ENCODE measurements around the gene ZNF385A.
"Not testable (repeated sequence)": the region's sequence is repeated elsewhere in the genome, so short reads cannot be mapped to it uniquely, and the experiment has no call there.

ZNF385A gene

DNA sequence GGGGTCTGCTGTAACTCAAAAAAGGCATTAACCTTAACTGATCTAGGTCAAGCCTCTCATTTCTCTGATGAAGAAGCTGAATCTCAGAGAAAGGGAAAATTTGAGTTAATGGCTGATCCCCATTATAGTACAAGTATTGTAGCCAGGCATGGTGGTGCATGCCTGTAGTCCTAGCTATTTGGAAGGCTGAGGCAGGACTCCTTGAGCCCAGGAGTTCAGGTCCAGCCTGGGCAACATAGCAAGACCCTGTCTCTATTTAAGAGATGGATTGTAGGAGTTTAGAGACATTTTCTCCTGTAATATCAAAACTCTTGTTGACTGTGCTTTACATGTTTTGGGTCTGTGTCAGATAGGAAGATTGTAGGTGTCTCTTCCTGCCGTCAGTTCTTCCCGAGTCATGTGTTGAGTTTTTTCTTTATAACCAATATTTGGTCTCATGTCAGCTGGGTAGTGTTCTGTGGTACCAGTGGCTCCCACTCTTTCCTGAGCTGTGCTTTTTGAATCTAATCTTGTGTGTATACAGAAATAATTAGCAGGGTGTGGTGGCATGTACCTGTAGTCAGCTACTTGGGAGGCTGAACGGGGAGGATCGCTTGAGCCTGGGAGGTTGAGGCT lies 51.0 kb downstream of the ZNF385A start:
- H3K9me3 Mint-ChIP-seq: no peaks in the 10 kb centered on the region
- H3K4me1 Mint-ChIP-seq: peaks cover 16 to 50% of the 10 kb centered on the region in 2 donors
- H3K36me3 Mint-ChIP-seq: peaks cover 4 to 7% of the 10 kb centered on the region in 2 donors
- no peak overlapping the region for H3K4me3 Mint-ChIP-seq
- no peaks in the 10 kb centered on the region for H3K27me3 Mint-ChIP-seq
- DNase-seq: no peak
- no peak overlapping the region for H3K27ac Mint-ChIP-seq
- ATAC-seq (replicated peaks): no peak

DNA sequence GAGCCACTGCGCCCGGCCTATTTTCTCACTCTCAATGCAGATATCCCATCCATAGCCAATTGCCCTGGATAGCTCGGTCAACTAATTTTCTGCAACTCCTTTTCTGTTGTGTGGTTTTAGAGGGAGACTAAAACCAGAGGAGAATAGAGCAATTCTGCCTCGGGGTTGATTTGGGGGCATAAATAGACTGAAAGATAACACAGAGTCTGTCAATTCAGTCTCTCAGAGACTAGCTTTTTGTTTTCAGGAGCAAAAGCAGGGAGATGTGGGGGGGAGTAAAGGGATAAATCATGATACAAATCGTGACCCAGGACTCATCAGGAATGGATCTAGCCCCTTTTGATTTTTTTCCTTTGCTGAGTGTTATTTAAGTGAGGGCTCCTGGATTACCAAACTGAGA lies 53.1 kb downstream of the ZNF385A start:
- Mint-ChIP-seq H3K27ac (no peak overlapping the region), H3K27me3 (no peaks in the 10 kb centered on the region), H3K4me1 (peaks cover 15 to 51% of the 10 kb centered on the region in 2 donors), H3K9me3 (no peaks in the 10 kb centered on the region), H3K36me3 (peaks cover 4 to 6% of the 10 kb centered on the region in 2 donors), H3K4me3 (no peak overlapping the region)
- DNase-seq (no peak), ATAC-seq (replicated peaks) (no peak)

DNA sequence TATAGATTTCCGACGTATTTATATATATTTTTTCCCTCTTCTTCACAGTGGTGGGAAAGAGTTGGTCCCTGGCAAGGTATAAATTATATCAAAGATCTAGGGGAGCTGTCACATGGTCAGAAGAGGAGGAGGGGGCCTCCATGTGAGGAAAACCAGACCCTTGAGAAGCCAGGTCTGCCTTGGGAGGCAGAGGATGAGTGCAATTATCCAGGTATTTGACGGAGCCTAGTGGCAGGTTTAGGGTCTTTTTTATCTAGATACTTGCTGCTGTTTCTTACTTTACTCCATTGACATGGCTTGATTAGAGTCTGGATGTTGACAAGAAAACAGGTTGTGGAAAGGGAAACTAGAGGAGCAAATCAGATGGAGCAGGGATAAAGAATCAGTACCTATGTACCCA lies 54.1 kb downstream of the ZNF385A start:
- peaks cover 14 to 49% of the 10 kb centered on the region in 2 donors for H3K4me1 Mint-ChIP-seq
- DNase-seq: no peak
- no peak overlapping the region for H3K4me3 Mint-ChIP-seq

DNA sequence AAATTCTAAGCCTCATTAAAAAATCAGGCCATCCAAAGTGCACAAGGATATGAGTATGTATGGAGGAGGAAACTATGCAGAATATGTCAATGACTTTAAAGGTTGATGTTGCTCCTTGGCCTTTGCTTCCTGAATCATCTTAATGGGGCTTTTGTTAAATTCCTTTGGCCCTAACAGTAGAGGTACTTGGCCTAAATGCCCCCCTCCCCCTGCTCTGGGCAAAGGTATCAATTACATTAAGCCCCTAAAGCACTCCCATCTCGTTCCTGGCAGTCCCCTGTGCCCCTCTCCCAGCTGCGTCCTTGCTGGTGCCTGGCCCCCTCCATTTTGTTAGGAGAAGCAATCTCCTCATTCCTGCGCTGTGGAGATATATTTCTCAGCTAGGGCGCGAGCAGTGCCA lies 54.8 kb downstream of the ZNF385A start:
- Mint-ChIP-seq H3K4me3 (no peak overlapping the region), H3K4me1 (peaks cover 19 to 48% of the 10 kb centered on the region in 2 donors), H3K9me3 (no peaks in the 10 kb centered on the region), H3K27ac (no peak overlapping the region), H3K27me3 (no peaks in the 10 kb centered on the region), H3K36me3 (peaks cover 8 to 10% of the 10 kb centered on the region in 2 donors)
- no peak for DNase-seq
- ATAC-seq (replicated peaks): no peak

More for the DNA sequence above, 54.1 kb downstream of the ZNF385A start:
- no peak for ATAC-seq (replicated peaks)
- Mint-ChIP-seq H3K27ac (peak overlapping the region; percentile 81), H3K9me3 (no peaks in the 10 kb centered on the region), H3K36me3 (peaks cover 4 to 6% of the 10 kb centered on the region in 2 donors), H3K27me3 (no peaks in the 10 kb centered on the region)

DNA sequence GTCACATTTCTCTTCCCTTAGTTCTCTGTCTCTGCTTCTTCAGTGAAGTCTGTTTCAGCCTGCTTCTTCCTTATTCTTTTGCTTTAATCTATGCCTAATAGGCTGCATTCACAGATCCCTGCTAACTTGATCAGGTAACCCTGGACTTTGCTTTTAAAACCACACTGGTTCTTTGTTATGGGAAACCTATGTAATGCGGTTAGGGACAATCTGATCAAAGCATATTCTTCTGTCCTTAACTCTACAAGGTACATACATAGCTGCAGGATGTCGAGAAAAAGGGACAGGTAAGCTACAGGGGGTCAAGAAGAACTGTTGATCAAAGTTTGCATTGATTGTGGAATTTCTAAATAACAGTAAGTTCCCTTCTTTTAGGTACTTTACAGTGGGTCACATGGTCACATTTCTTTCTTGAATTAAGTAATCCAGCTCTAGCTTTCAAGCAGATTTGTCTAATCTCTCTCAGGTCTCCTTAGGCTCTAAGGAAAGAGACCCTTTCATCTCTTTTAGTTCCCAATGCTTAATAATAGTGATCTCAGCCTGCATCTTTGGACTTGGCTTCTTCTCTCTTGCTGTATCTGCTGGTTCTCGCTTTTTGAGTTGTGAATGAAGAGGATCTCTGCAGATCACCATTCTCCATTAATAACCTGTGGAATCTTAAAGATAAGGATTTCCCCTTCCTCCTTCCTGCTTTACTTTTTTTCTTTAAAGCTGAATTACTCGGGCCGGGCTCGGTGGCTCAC lies 55.8 kb downstream of the ZNF385A start:
- DNase-seq (no peak), ATAC-seq (replicated peaks) (no peak)
- no peak overlapping the region for H3K4me3 Mint-ChIP-seq
- no peaks in the 10 kb centered on the region for H3K9me3 Mint-ChIP-seq
- no peaks in the 10 kb centered on the region for H3K27me3 Mint-ChIP-seq
- H3K27ac Mint-ChIP-seq: no peak overlapping the region
- H3K36me3 Mint-ChIP-seq: peaks cover 8 to 10% of the 10 kb centered on the region in 2 donors
- peaks cover 22 to 49% of the 10 kb centered on the region in 2 donors for H3K4me1 Mint-ChIP-seq

DNA sequence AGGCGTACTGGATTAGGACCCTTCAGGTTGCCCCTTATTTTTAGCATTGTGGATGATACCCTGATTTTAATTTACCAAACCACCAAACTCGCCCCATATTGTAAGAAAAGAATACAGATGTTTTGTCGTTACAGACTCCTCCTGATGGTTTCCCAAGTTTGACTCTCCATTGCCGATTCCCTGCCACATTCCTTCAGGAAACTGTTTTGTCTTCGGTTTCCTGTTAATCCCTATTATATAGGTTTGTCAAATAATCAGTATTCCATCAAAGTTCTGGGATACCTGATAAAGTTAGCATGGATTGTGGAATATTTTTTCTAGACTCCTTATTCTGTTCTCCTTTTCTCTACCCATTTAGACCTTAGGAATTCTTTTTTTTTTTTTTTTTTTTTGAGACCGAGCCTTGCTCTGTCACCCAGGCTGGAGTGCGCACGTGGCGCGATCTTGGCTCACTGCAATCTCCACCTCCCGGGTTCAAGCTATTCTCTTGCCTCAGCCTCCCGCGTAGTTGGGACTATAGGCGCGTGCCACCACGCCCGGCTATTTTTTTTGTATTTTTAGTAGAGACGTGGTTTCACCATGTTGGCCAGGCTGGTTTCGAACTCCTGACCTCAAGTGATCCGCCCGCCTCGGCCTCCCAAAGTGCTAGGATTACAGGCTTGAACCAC lies 59.0 kb downstream of the ZNF385A start:
- Mint-ChIP-seq H3K4me3 (peak overlapping the region; percentile 93 to 98), H3K4me1 (peaks cover 19 to 44% of the 10 kb centered on the region in 2 donors), H3K27ac (peak overlapping the region; percentile 97)
- H3K36me3 Mint-ChIP-seq; H3K27me3 Mint-ChIP-seq; ATAC-seq (replicated peaks); DNase-seq; H3K9me3 Mint-ChIP-seq: not testable (repeated sequence)

DNA sequence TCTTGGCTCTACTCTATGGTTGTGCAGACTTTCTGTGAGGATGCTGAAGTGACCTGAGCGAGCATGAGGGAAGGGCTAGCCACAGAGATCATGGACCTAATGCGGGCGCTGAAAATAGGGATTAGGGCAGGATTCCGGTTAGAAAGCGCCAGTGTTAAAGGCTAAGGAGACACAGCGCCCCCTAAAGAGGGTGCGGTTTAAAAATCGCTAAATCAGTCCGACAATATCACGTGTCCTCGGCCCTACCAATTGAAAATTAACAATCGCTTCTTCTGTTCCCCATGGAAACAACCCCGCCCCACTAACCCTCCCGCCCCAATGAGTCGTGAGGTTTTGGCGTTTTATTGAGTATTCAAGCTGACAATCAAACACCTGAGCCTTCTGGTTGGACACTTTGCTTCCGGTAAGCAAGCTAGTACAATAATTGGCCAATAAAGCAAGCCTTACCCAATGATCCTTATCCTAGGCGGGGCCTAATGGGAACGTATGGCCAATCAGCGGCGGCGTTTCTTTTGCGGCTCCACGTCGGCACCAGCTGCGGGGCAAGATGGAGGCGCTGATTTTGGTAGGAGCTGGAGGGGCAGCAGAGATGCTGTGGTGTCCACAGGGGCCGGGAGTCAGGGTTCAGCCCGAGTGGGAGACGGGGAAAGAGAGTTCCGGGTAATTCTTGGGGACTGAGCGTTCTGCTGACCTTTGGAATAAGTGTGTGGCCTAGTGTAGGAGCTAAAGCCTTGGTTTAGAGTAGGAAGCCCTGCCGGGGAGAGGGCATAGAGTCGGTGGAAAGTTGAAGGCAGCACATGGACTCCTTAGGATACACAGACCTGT lies 59.7 kb downstream of the ZNF385A start, which contains the start of gene COPZ1:
COPZ1 (plus strand) TSS at position 515 of the 825 bp plus-strand sequence; CDS start at position 548, 33 bp downstream.
- H3K27me3 Mint-ChIP-seq: no peaks in the 10 kb centered on the region
- DNase-seq (peak; percentile 92), ATAC-seq (replicated peaks) (peak; percentile 97 to 98)
- H3K27ac Mint-ChIP-seq: peak within 1 kb of the TSS; percentile 97
- no peaks in the 10 kb centered on the region for H3K9me3 Mint-ChIP-seq
- H3K4me1 Mint-ChIP-seq: peaks cover 13 to 37% of the 10 kb centered on the region in 2 donors
- H3K36me3 Mint-ChIP-seq: peaks cover 4 to 7% of the 10 kb centered on the region in 2 donors
- peak within 1 kb of the TSS; percentile 93 to 98 for H3K4me3 Mint-ChIP-seq

DNA sequence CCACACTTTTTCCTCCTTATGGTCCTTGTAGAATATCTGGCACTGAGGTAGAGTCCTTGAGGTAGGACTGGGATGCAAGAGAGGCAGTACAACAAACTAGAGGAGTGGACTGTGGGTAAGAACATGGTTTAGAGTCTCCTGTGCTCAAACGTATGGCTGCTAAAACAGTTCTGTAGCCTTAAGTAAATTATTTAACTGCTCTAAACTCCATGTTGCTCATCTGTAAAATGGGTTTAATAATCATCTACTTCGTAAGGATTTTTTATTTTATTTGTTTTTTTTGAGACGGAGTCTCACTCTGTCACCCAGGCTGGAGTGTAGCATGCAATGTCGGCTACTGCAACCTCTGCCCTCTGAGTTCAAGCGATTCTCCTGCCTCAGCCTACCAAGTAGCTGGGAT lies 63.2 kb downstream of the ZNF385A start:
- no peak for DNase-seq
- Mint-ChIP-seq H3K27ac (no peak overlapping the region), H3K27me3 (no peaks in the 10 kb centered on the region), H3K9me3 (no peaks in the 10 kb centered on the region), H3K4me3 (no peak overlapping the region), H3K4me1 (peaks cover 9 to 10% of the 10 kb centered on the region in 2 donors), H3K36me3 (peaks cover 4% of the 10 kb centered on the region in 2 donors)
- no peak for ATAC-seq (replicated peaks)

Data from stimulated activated naive B cell treated with anti-CD40 and anti-IgM and Interleukin-4, amounts not matched to agents 10 μg/mL and 1 μg/mL and 100 μg/mL, for 72 hours (primary cell).